KOPT-K1 (cell line): Measurements from ENCODE around the gene CHTF18.
"Not testable (repeated sequence)": the region's sequence is repeated elsewhere in the genome, so short reads cannot be mapped to it uniquely, and the experiment has no call there.

ENCODE experiments used
- H3K27ac ChIP-seq: fragments of 200-600 bp; sonication (generic); 2 replicates; pipeline ENCODE4 v1.5.1; 2016; ENCODE audit warnings: antibody characterized with exemption, mild to moderate bottlenecking, low read depth, low read length; ENCODE audit not compliant: poor library complexity, severe bottlenecking
- H3K36me3 ChIP-seq: fragments of 200-600 bp; sonication (generic); 2 replicates; pipeline ENCODE4 v1.5.1; 2017; ENCODE audit warnings: antibody characterized with exemption, mild to moderate bottlenecking, low read length, moderate library complexity; ENCODE audit not compliant: insufficient read depth
- H3K9me3 ChIP-seq: fragments of 200-600 bp; sonication (generic); 2 replicates; pipeline ENCODE4 v1.5.1; 2017; ENCODE audit warnings: antibody characterized with exemption, low read length, mild to moderate bottlenecking; ENCODE audit not compliant: insufficient read depth, poor library complexity, severe bottlenecking

The CHTF18 gene

GRCh38 chr16:818132-818531 is 29.7 kb downstream of the CHTF18 start:
- H3K9me3 ChIP-seq: peaks cover 4% of the 10 kb centered on the region
- H3K27ac ChIP-seq: no peak overlapping the region
- no peaks in the 10 kb centered on the region for H3K36me3 ChIP-seq

GRCh38 chr16:818592-818991 is 30.2 kb downstream of the CHTF18 start:
- Histone ChIP-seq H3K36me3 (no peaks in the 10 kb centered on the region), H3K27ac (no peak overlapping the region), H3K9me3 (peaks cover 4% of the 10 kb centered on the region)

GRCh38 chr16:819336-820043 is 31.1 kb downstream of the CHTF18 start:
- Histone ChIP-seq H3K9me3 (peaks cover 4% of the 10 kb centered on the region), H3K36me3 (no peaks in the 10 kb centered on the region), H3K27ac (peak overlapping the region; percentile 52)

GRCh38 chr16:820044-820408 is 31.6 kb downstream of the CHTF18 start:
- H3K36me3 ChIP-seq, H3K9me3 ChIP-seq: not testable (repeated sequence)
- peak overlapping the region; percentile 52 for H3K27ac ChIP-seq

GRCh38 chr16:820748-821147 is 32.3 kb downstream of the CHTF18 start:
- H3K27ac ChIP-seq: no peak overlapping the region
- H3K36me3 ChIP-seq: no peaks in the 10 kb centered on the region
- peaks cover 4% of the 10 kb centered on the region for H3K9me3 ChIP-seq

GRCh38 chr16:821751-822150 is 33.3 kb downstream of the CHTF18 start:
- Histone ChIP-seq H3K36me3 (no peaks in the 10 kb centered on the region), H3K27ac (no peak overlapping the region), H3K9me3 (peaks cover 4% of the 10 kb centered on the region)

- H3K36me3 ChIP-seq: no peaks in the 10 kb centered on the region
- peaks cover 4% of the 10 kb centered on the region for H3K9me3 ChIP-seq
- H3K27ac ChIP-seq: no peak overlapping the region
Measured at GRCh38 chr16:822174-822908, 33.9 kb downstream of the CHTF18 start.

GRCh38 chr16:822909-823297 is 34.5 kb downstream of the CHTF18 start:
- no peaks in the 10 kb centered on the region for H3K36me3 ChIP-seq
- H3K9me3 ChIP-seq: peaks cover 4% of the 10 kb centered on the region

GRCh38 chr16:824194-824593 is 35.8 kb downstream of the CHTF18 start:
- Histone ChIP-seq H3K36me3 (no peaks in the 10 kb centered on the region), H3K27ac (no peak overlapping the region), H3K9me3 (no peaks in the 10 kb centered on the region)

More at GRCh38 chr16:822909-823297, 34.5 kb downstream of the CHTF18 start:
- H3K27ac ChIP-seq: no peak overlapping the region

- Histone ChIP-seq H3K36me3 (no peaks in the 10 kb centered on the region), H3K9me3 (no peaks in the 10 kb centered on the region), H3K27ac (no peak overlapping the region)
Measured at GRCh38 chr16:824601-825000, 36.2 kb downstream of the CHTF18 start.

GRCh38 chr16:825341-826061 is 37.1 kb downstream of the CHTF18 start:
- H3K36me3 ChIP-seq: no peaks in the 10 kb centered on the region
- H3K9me3 ChIP-seq: no peaks in the 10 kb centered on the region
- no peak overlapping the region for H3K27ac ChIP-seq

- H3K36me3 ChIP-seq: no peaks in the 10 kb centered on the region
- H3K9me3 ChIP-seq: no peaks in the 10 kb centered on the region
- H3K27ac ChIP-seq: no peak overlapping the region
Measured at GRCh38 chr16:827513-827912, 39.1 kb downstream of the CHTF18 start.

- no peaks in the 10 kb centered on the region for H3K9me3 ChIP-seq
- no peaks in the 10 kb centered on the region for H3K36me3 ChIP-seq
- H3K27ac ChIP-seq: no peak overlapping the region
Measured at GRCh38 chr16:828891-829290, 40.5 kb downstream of the CHTF18 start.

- H3K9me3 ChIP-seq: peaks cover 5% of the 10 kb centered on the region
- H3K27ac ChIP-seq: no peak overlapping the region
- no peaks in the 10 kb centered on the region for H3K36me3 ChIP-seq
Measured at GRCh38 chr16:830107-830870, 41.9 kb downstream of the CHTF18 start.
